GM23248 (cell line): ENCODE measurements around the gene PPFIA4.

Source experiments
- EZH2 ChIP-seq: fragments of 200-600 bp; sonication (generic); IDR thresholded peaks from 2 replicates; pipeline ENCODE4 v1.6.1; 2018; ENCODE audit warnings: antibody characterized with exemption, mild to moderate bottlenecking; ENCODE audit not compliant: insufficient read depth, poor library complexity, severe bottlenecking
- EZH2phosphoT487 ChIP-seq: fragments of 200-600 bp; sonication (generic); IDR thresholded peaks from 2 replicates; pipeline ENCODE4 v1.6.1; 2018; ENCODE audit warnings: antibody characterized with exemption, moderate library complexity, mild to moderate bottlenecking, low read depth; ENCODE audit not compliant: insufficient read depth

- TF ChIP-seq EZH2phosphoT487, result no peak
- TF ChIP-seq EZH2, result no peak
Observed at GRCh38 chr1:202989879-202990278, 36.4 kb upstream of the PPFIA4 start.
